Tibial artery (tissue), 4 donors: ENCODE measurements around the gene GRWD1.

Source experiments
- DNase-seq, 2 donors: peaks; one replicate each; pipeline ENCODE4 v3.0.0-alpha.2; 2019
- H3K27ac ChIP-seq, 2 donors: fragments of 200-600 bp; sonication (generic) in 1 of 2; 1 replicate in 1 of 2; 2 replicates in 1 of 2; pipeline ENCODE4 v1.5.1; 2018 to 2019; ENCODE audit warnings: mild to moderate bottlenecking in 1 of 2
- H3K27me3 ChIP-seq, 2 donors: fragments of 200-600 bp; sonication (generic) in 1 of 2; one replicate each; pipeline versions ENCODE4 v1.5.1 to v1.6.0; 2016 to 2019
- H3K36me3 ChIP-seq, 3 donors: fragments of 200-600 bp; sonication (generic) in 2 of 3; one replicate each; pipeline ENCODE4 v1.5.1; 2016 to 2019; ENCODE audit warnings: mild to moderate bottlenecking in 2 of 3
- H3K4me1 ChIP-seq, 4 donors: fragments of 200-600 bp; sonication (generic) in 2 of 4; 1 replicate in 3 of 4; 2 replicates in 1 of 4; pipeline ENCODE4 v1.5.1; 2016 to 2019
- H3K4me3 ChIP-seq, 2 donors: fragments of 200-600 bp; sonication (generic) in 1 of 2; 1 replicate in 1 of 2; 2 replicates in 1 of 2; pipeline ENCODE4 v1.5.1; 2018 to 2019; ENCODE audit warnings: mild to moderate bottlenecking in 2 of 2
- H3K9me3 ChIP-seq, 3 donors: fragments of 200-600 bp; sonication (generic) in 1 of 3; one replicate each; pipeline ENCODE4 v1.5.1; 2016 to 2019
- CTCF ChIP-seq, 2 experiments: fragments of 200-600 bp in 1 of 2; fragments of 450-650 bp in 1 of 2; IDR thresholded peaks; one replicate each; pipeline ENCODE4 v1.5.1; 2017 to 2019; ENCODE audit warnings: antibody characterized with exemption in 2 of 2, mild to moderate bottlenecking in 1 of 2, moderate library complexity in 1 of 2
- intact Hi-C: fragments of 100-400 bp; cut with DNase I; formaldehyde crosslinking; loops from one replicate; pipeline ENCODE4 v1.15.0; 2023; ENCODE audit warnings: low total_unique reads

Gene GRWD1

GRCh38 chr19:48474084-48474592, 28.4 kb downstream of the GRWD1 start:
- H3K27ac ChIP-seq, result no peak overlapping the region
- H3K36me3 ChIP-seq, result peaks cover 54 to 90% (median 88%) of the 10 kb centered on the region in 3 donors
- no peak for DNase-seq
- intact Hi-C loops, result no loop called here
- no peaks in the 10 kb centered on the region for H3K27me3 ChIP-seq
- no peaks in the 10 kb centered on the region for H3K9me3 ChIP-seq
- H3K4me3 ChIP-seq, result no peak overlapping the region
- H3K4me1 ChIP-seq, result peaks cover 0 to 36% (median 16%) of the 10 kb centered on the region in 4 donors
- no peak for TF ChIP-seq CTCF (IDR thresholded peaks at IDR 0.05)

- intact Hi-C loops, result no loop called here
- no peak for TF ChIP-seq CTCF (IDR thresholded peaks at IDR 0.05)
- H3K36me3 ChIP-seq, result peaks cover 54 to 88% (median 82%) of the 10 kb centered on the region in 3 donors
- no peak for DNase-seq
- peaks cover 0 to 30% (median 13%) of the 10 kb centered on the region in 4 donors for H3K4me1 ChIP-seq
- no peaks in the 10 kb centered on the region for H3K27me3 ChIP-seq
- H3K4me3 ChIP-seq, result no peak overlapping the region
- no peaks in the 10 kb centered on the region for H3K9me3 ChIP-seq
- H3K27ac ChIP-seq, result no peak overlapping the region
These were observed 29.7 kb downstream of the GRWD1 start for GRCh38 chr19:48475369-48476068.

GRCh38 chr19:48476176-48476575, 30.4 kb downstream of the GRWD1 start:
- Histone ChIP-seq H3K4me1 (peaks cover 0 to 29% (median 12%) of the 10 kb centered on the region in 4 donors), H3K9me3 (no peaks in the 10 kb centered on the region), H3K36me3 (peaks cover 48 to 82% (median 76%) of the 10 kb centered on the region in 3 donors), H3K27ac (no peak overlapping the region), H3K4me3 (no peak overlapping the region), H3K27me3 (no peaks in the 10 kb centered on the region)
- intact Hi-C loops, result no loop called here
- TF ChIP-seq CTCF (IDR thresholded peaks at IDR 0.05), result no peak
- DNase-seq, result no peak

- Histone ChIP-seq H3K4me3 (no peak overlapping the region), H3K4me1 (peaks cover 0 to 28% (median 16%) of the 10 kb centered on the region in 4 donors), H3K27me3 (no peaks in the 10 kb centered on the region), H3K36me3 (peaks cover 38 to 72% (median 66%) of the 10 kb centered on the region in 3 donors), H3K9me3 (no peaks in the 10 kb centered on the region), H3K27ac (no peak overlapping the region)
- no peak for DNase-seq
- intact Hi-C loops, result no loop called here
- TF ChIP-seq CTCF (IDR thresholded peaks at IDR 0.05), result no peak
These were observed 31.4 kb downstream of the GRWD1 start for GRCh38 chr19:48477067-48477685.

- Histone ChIP-seq H3K9me3 (no peaks in the 10 kb centered on the region), H3K36me3 (peaks cover 31 to 65% (median 59%) of the 10 kb centered on the region in 3 donors), H3K4me3 (no peak overlapping the region), H3K4me1 (peaks cover 0 to 22% (median 17%) of the 10 kb centered on the region in 4 donors), H3K27me3 (no peaks in the 10 kb centered on the region), H3K27ac (no peak overlapping the region)
- intact Hi-C loops, result no loop called here
- no peak for DNase-seq
- TF ChIP-seq CTCF (IDR thresholded peaks at IDR 0.05), result no peak
These were observed 32.0 kb downstream of the GRWD1 start for GRCh38 chr19:48477698-48478338.
